Smooth muscle cell (in vitro differentiated cells): ENCODE results near the gene TRPM1. TPM values are rescaled to one million over a fixed set of nuclear protein-coding genes. Genes with fewer than 3 reads are reported as not detected.

Experiments
- DNase-seq: peaks from one replicate; lab custom pipeline; 2025; ENCODE audit not compliant: unreplicated experiment; lab: John Stamatoyannopoulos, UW
- H2AFZ ChIP-seq: fragments of 200-600 bp; sonication (generic); 2 replicates; pipeline ENCODE4 v1.6.0; 2016; ENCODE audit warnings: antibody characterized with exemption, low read depth, mild to moderate bottlenecking
- H3F3A ChIP-seq: fragments of 200-600 bp; sonication (generic); 2 replicates; pipeline ENCODE4 v1.6.0; 2017; ENCODE audit warnings: antibody characterized with exemption, low read depth
- H3K27ac ChIP-seq: fragments of 200-600 bp; sonication (generic); 2 replicates; pipeline ENCODE4 v1.5.1; 2016; ENCODE audit warnings: low read depth, mild to moderate bottlenecking
- H3K27me3 ChIP-seq: fragments of 200-600 bp; sonication (generic); 2 replicates; pipeline ENCODE4 v1.6.1; 2016; ENCODE audit warnings: low read depth, mild to moderate bottlenecking
- H3K36me3 ChIP-seq: fragments of 200-600 bp; sonication (generic); 2 replicates; pipeline ENCODE4 v1.5.1; 2016; ENCODE audit warnings: low read depth
- H3K4me1 ChIP-seq: fragments of 200-600 bp; sonication (generic); 2 replicates; pipeline ENCODE4 v1.5.1; 2016; ENCODE audit warnings: low read depth
- H3K4me2 ChIP-seq: fragments of 200-600 bp; sonication (generic); 2 replicates; pipeline ENCODE4 v1.6.0; 2016; ENCODE audit warnings: mild to moderate bottlenecking
- H3K4me3 ChIP-seq: fragments of 200-600 bp; sonication (generic); 2 replicates; pipeline ENCODE4 v1.5.1; 2016; ENCODE audit warnings: mild to moderate bottlenecking
- H3K79me2 ChIP-seq: fragments of 200-600 bp; sonication (generic); 2 replicates; pipeline ENCODE4 v1.6.0; 2016; ENCODE audit warnings: low read depth, mild to moderate bottlenecking
- H3K9ac ChIP-seq: fragments of 200-600 bp; sonication (generic); 2 replicates; pipeline ENCODE4 v1.6.0; 2016; ENCODE audit warnings: low read depth
- H3K9me3 ChIP-seq: fragments of 200-600 bp; sonication (generic); replicated peaks from 2 replicates; pipeline ENCODE4 v1.5.1; 2016; ENCODE audit warnings: low read depth
- H4K20me1 ChIP-seq: fragments of 200-600 bp; sonication (generic); 2 replicates; pipeline ENCODE4 v1.6.0; 2016; ENCODE audit warnings: low read depth
- WGBS: methylation state at CpG from one replicate; pipeline ENCODE4 v1.1.7; 2016; ENCODE audit warnings: low lambda C conversion rate; 5-methylcytosine and 5-hydroxymethylcytosine counted together
- microRNA counts: library from miRNA; unstranded; fragments of <30 nt; microRNA quantifications from one replicate; lab custom pipeline; 2016
- microRNA-seq: library from miRNA; unstranded; fragments of <30 nt; microRNA quantifications from one replicate; pipeline ENCODE4, GENCODE V29; 2016; ENCODE audit warnings: borderline number of aligned reads
- polyA plus RNA-seq: library from polyadenylated mRNA; unstranded; fragments of >200 nt; fragmentation: Nextera tagmentation; extraction: Ambion mirVana; gene quantifications from 2 replicates; pipeline ENCODE4 v1.2.1, GENCODE V29; 2016
- small RNA-seq: library from RNA; depleted of rRNA; stranded (forward); fragments of <200 nt; gene quantifications from one replicate; pipeline ENCODE3, GENCODE V24; 2014
- total RNA-seq: library from RNA; depleted of rRNA; stranded (reverse); fragments of >200 nt; gene quantifications from 2 replicates; pipeline ENCODE4 v1.2.3, GENCODE V29; 2014
- TF ChIP-seq, protein P1 (sequence below): fragments of 200-600 bp; sonication (generic); IDR thresholded peaks from 2 replicates; pipeline ENCODE4 v1.5.1; 2017; ENCODE audit warnings: borderline replicate concordance, mild to moderate bottlenecking, antibody characterized with exemption; ENCODE audit not compliant: insufficient read depth, poor library complexity, severe bottlenecking

TRPM1 gene
- total and polyA plus RNA-seq, 2 experiments from 2014 or later: not detected

DNA sequence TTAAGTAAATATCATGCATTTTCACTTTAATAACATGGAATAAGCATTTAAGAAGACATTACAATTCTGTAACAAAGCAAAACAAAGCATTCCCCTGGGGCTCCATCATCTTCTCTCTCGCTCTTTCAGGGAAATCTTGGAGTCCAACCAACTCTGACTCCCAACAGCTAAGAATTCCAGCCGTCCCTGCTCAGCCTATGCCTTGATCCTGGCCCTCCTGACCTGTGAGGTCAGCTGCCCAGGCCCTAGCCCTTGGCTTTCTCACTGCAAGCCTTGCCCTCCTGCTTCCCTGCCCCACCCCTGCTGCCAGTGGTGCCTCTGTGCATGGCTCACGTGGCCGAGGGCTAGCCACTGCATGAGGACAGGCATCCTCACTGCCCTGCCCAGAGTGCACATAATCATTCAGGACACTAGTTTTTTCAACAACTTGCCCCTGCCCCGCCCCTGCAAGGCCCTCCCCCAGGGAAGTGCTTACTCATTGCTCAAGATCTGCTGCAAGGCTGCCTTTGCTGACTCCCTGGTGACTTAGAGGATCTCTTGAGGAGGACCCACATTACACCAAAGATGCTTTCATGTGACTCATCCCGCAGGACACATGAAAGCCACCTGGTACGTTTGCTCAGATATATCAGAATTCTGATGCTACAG, 147.7 kb downstream of the TRPM1 start:
- Histone ChIP-seq H3K27ac (peak overlapping the region; percentile 19), H4K20me1 (no peaks in the 10 kb centered on the region), H3F3A (peaks cover 11% of the 10 kb centered on the region), H3K4me1 (no peaks in the 10 kb centered on the region), H3K9ac (no peak overlapping the region), H3K4me2 (no peak overlapping the region), H3K4me3 (no peak overlapping the region), H2AFZ (no peak overlapping the region), H3K36me3 (peaks cover 38% of the 10 kb centered on the region), H3K27me3 (no peaks in the 10 kb centered on the region), H3K79me2 (peaks cover 3% of the 10 kb centered on the region), H3K9me3 (no peaks in the 10 kb centered on the region)
- 71% methylated on average over 7 of the region's 7 CpGs for WGBS
- TF ChIP-seq, protein P1, sequence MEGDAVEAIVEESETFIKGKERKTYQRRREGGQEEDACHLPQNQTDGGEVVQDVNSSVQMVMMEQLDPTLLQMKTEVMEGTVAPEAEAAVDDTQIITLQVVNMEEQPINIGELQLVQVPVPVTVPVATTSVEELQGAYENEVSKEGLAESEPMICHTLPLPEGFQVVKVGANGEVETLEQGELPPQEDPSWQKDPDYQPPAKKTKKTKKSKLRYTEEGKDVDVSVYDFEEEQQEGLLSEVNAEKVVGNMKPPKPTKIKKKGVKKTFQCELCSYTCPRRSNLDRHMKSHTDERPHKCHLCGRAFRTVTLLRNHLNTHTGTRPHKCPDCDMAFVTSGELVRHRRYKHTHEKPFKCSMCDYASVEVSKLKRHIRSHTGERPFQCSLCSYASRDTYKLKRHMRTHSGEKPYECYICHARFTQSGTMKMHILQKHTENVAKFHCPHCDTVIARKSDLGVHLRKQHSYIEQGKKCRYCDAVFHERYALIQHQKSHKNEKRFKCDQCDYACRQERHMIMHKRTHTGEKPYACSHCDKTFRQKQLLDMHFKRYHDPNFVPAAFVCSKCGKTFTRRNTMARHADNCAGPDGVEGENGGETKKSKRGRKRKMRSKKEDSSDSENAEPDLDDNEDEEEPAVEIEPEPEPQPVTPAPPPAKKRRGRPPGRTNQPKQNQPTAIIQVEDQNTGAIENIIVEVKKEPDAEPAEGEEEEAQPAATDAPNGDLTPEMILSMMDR: no peak
- DNase-seq: no peak

DNA sequence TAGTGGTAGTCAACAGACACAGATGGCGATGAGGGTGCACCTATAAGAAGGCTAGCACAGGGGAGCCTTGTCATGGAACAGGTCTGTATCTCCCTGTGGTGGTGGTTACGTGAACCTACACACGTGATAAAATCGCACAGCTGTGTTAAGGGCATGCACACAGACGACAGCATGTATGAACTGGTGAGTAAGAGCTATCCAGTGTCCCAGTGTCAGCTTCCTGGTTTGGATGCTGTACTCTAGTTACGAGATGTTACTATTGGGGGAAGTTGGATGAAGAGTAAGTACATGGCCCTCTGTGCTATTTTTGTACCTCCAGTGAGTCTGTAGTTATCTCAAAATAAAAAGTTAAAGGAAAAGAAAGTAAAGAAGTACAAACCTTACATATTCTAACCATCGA, 148.3 kb downstream of the TRPM1 start:
- 98% methylated on average over 7 of the region's 7 CpGs for WGBS
- Histone ChIP-seq H2AFZ (no peak overlapping the region), H3K4me3 (no peak overlapping the region), H3F3A (peaks cover 11% of the 10 kb centered on the region), H3K27me3 (no peaks in the 10 kb centered on the region), H3K79me2 (peaks cover 3% of the 10 kb centered on the region), H3K27ac (no peak overlapping the region), H3K9ac (no peak overlapping the region), H3K4me1 (no peaks in the 10 kb centered on the region), H3K4me2 (no peak overlapping the region), H4K20me1 (no peaks in the 10 kb centered on the region), H3K36me3 (peaks cover 43% of the 10 kb centered on the region), H3K9me3 (no peaks in the 10 kb centered on the region)
- TF ChIP-seq, protein P1: no peak
- no peak for DNase-seq

MicroRNAs within 50 kb of the gene (microRNA counts, 767-probe panel; counts per million panel counts)
- microRNA hsa-miR-211-5p (lab: Ali Mortazavi, UCI): 183 counts per million

Small RNAs within 50 kb of the gene (microRNA-seq; reads per million reads assigned to microRNA genes)
- gene MIR211: 3.5 reads per million

Small RNAs within 50 kb of the gene (small RNA-seq; reads per million reads assigned to genes)
- 0.16 reads per million for gene MIR211
- not detected for gene RNU6-466P

Other genes with a start within 250 kb of the TRPM1 start
- 12.1 and 20.2 TPM in 2 replicates for gene FAN1, start 197.8 kb downstream of the TRPM1 start, total RNA-seq
- gene FAN1, start 197.8 kb downstream of the TRPM1 start, polyA plus RNA-seq: 7.2 and 7.7 TPM in 2 replicates
- 24.9 and 31.7 TPM in 2 replicates for gene MTMR10, start 110.1 kb downstream of the TRPM1 start, total RNA-seq
- gene MTMR10, start 110.1 kb downstream of the TRPM1 start, polyA plus RNA-seq: 9.4 and 11.6 TPM in 2 replicates
- 74.2 and 77.4 TPM in 2 replicates for gene KLF13, start 225.1 kb upstream of the TRPM1 start, total RNA-seq
- gene KLF13, start 225.1 kb upstream of the TRPM1 start, polyA plus RNA-seq: 42.1 and 58.0 TPM in 2 replicates